ENCODE results near the gene KCNG3.

DNA sequence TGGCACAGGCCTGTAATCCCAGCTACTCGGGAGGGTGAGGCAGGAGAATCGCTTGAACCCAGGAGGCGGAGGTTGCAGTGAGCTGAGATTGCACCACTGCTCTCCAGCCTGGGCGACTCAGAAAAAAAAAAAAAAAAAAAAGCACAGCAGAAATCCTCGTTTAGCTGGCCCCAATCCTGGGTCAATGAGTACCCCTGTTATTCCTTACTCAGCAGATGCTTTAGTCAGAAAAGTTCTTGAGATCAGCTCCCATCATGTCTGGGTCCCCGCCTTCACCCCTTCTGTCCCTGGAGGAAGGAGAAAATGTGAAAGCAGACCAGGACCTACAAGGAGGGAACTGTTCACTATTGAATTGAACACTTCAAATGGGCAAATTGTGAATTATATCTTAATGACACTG lies 16.4 kb upstream of the KCNG3 start:
- TF ChIP-seq CTCF (IDR thresholded peaks at IDR 0.05) (no peak), POLR2A (IDR thresholded peaks at IDR 0.05) (no peak)

Data from Peyer's patch (tissue), 4 donors.